GM12864 (cell line): ENCODE results near the gene DIAPH3.

ENCODE experiments used
- DNase-seq: peaks from one replicate; pipeline ENCODE4 v3.0.0-alpha.2; 2011; ENCODE audit warnings: low read depth
- H3K4me3 ChIP-seq: 2 replicates; pipeline ENCODE4 v1.5.1; 2011; ENCODE audit warnings: mild to moderate bottlenecking, low read depth, low read length, control low read depth
- TF ChIP-seq, protein P1 (sequence below): IDR thresholded peaks from 2 replicates; pipeline ENCODE4 v1.5.1; 2011; ENCODE audit warnings: low read depth, mild to moderate bottlenecking, moderate library complexity, low read length, control low read depth, inconsistent platforms; ENCODE audit errors: missing control alignments

Gene DIAPH3

DNA sequence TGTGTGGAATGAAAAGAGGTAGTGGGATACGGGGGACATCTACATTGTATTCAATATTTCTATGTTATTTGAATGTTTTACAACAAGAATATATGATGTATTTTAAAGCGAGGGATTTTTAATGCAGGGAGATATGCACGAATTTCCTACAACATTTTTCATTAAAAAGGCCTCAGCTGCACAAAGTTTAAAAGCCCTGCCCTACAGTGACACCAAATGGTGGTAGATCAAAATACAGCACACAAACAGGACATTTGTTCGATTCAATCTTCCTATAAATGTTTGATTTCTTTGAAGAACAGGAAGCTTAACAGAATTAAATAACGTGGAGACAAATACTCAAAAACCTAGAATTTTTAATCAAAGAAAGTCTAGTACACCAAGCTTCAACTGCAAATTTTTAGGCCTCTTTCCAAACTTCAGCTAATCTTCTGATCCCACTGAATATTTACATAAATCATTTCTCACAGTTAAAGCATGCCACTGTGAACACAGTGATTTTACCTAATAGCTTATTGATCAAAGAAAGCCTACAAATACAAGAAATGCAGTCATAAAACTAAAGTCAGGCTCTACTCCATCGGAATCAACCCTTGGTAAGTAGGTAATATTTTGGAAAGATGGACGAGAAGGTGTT is 257.2 kb downstream of the DIAPH3 start:
- TF ChIP-seq, protein P1, sequence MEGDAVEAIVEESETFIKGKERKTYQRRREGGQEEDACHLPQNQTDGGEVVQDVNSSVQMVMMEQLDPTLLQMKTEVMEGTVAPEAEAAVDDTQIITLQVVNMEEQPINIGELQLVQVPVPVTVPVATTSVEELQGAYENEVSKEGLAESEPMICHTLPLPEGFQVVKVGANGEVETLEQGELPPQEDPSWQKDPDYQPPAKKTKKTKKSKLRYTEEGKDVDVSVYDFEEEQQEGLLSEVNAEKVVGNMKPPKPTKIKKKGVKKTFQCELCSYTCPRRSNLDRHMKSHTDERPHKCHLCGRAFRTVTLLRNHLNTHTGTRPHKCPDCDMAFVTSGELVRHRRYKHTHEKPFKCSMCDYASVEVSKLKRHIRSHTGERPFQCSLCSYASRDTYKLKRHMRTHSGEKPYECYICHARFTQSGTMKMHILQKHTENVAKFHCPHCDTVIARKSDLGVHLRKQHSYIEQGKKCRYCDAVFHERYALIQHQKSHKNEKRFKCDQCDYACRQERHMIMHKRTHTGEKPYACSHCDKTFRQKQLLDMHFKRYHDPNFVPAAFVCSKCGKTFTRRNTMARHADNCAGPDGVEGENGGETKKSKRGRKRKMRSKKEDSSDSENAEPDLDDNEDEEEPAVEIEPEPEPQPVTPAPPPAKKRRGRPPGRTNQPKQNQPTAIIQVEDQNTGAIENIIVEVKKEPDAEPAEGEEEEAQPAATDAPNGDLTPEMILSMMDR: peak; percentile 42
- DNase-seq: no peak
- no peak overlapping the region for H3K4me3 ChIP-seq

DNA sequence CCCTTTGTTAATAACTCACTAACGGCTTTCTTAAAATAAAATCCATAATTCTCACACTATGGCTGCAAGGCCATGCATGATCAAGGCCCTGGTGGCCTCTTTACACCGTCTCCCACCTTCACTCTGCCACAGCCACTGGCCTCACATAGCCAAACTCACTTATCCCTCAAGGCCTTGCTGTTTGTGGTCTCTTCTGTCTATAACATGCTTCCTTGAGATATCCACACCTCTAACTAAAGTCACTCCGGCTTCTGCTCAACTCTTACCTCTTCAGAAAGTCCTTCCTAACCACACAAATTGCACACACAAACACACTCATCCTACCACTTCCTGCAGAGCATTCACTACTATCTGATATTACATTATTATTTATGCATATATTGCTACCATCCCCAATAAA is 262.5 kb downstream of the DIAPH3 start:
- DNase-seq: no peak
- no peak overlapping the region for H3K4me3 ChIP-seq
- TF ChIP-seq, protein P1: no peak

DNA sequence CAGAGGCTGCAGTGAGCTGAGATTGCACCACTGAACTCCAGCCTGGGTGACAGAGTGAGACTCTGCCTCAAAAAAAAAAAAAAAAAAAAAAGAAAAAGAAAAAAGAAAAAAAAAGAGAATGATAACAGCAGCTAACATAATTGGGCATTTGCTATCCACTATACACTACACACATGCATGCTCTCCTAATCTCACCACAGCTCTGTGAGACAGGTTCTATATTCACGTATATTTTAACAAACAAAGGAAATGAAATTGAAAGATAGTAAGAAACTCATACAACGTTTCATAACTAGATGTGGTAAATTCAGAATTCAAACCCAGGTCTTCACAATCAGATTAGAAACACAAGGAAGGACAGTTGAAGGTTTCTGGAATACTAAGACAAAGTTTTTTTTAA is 265.7 kb downstream of the DIAPH3 start:
- H3K4me3 ChIP-seq: no peak overlapping the region
- TF ChIP-seq, protein P1: no peak
- DNase-seq: no peak

DNA sequence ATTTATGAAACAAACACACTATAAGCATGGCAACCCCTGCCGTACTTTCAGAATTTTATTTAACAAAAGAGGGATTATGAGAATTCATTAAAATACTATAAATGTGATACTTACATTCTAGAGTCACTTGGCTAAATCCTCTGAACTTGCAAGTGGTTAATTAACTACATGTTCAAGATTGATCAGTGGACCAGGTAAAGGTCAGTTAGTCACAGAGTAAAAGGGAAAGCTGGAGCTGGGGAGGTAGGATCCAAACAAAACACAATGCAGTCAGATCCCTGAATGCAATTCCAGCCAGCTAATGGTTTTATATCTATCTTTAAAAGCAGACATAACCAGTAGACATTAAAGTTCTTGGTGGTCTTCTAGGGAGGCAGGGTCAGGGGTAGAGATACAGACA is 270.5 kb downstream of the DIAPH3 start:
- DNase-seq: no peak
- TF ChIP-seq, protein P1: no peak
- H3K4me3 ChIP-seq: no peak overlapping the region

DNA sequence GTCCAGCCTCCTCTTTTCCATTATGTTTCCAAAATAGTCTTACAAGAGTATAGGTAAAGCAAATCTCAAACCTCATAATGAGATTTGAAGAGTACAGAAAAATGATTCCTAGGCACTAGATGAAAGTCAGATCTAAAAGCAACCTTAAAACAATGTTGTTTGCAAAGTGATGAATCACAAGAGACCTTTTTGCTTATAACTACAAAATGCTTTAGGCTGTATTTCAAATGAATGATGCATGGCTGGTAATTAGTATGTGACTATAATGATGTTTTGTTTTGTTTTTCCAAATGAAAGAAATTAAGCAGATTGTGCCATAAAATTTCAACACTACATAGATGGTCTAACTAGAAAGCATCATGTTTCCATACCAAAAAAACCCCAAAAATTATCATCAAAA is 272.7 kb downstream of the DIAPH3 start:
- no peak for DNase-seq
- no peak overlapping the region for H3K4me3 ChIP-seq
- TF ChIP-seq, protein P1: no peak

DNA sequence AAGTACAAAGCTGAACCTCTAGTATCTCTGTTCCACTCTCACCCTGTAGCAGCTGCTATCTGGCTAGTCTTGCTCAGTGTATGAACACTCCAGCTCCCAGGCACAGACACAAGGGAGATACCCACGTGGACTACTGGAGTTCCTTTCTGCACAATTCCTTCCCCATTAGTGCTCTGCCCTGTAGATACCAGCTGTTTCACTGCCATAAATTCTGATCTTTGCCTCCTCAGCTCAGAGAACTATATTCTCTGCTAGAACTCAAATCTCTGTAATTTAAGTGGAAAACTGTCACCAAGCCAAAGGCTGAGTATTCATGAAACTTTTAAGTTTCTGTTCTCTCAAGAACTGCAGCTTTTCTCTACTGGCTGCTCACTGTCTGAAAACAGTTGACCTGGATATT is 273.7 kb downstream of the DIAPH3 start:
- no peak for DNase-seq
- TF ChIP-seq, protein P1: no peak
- H3K4me3 ChIP-seq: no peak overlapping the region

DNA sequence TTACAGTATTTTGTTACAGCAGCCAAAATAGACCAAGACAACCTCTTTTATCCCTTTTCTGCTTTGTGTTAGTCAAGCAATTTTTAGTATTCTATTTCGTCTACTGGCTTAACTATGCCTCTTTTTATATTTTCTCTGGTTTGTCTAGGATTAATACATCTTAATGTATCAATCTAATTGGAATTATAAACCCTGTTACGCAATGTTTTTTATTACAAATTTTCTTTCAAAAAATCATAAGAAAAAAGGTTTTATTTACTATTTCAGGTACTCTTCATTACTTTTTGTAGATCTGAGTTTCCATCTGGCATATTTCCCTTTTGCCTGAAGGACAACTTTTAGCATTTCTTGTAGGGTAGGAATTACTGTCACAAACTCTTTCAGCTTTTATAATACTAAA is 275.3 kb downstream of the DIAPH3 start:
- no peak for DNase-seq
- TF ChIP-seq, protein P1: no peak
- H3K4me3 ChIP-seq: no peak overlapping the region
